Measurements from ENCODE around the gene CNTRL. TPM values are rescaled to one million over a fixed set of nuclear protein-coding genes. Genes with fewer than 3 reads are reported as not detected.
A peak's percentile ranks its signal among the peaks of the same experiment; 100 is the strongest.

Gene CNTRL
- total RNA-seq, 3 donors from 2014 or later (not counting 1 experiment from before 2014, with no cell fraction given), result 59.1 to 74.3 (median 60.0) TPM

DNA sequence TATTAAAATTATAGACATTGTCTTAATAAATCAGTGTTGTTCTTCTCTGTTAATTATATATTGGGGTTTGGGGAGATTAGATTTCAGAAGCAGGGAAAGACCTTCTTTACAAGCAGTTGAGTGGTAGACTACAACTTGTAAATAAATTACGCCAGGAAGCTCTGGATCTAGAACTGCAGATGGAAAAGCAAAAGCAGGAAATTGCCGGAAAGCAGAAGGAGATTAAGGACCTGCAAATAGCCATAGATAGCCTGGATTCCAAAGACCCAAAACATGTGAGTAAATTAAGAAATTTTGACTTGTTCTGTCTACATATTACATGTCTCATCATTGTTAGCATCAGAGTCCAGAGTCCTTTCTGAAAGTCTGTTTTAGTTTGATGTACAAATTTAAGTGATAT, 43.5 kb downstream of the CNTRL start:
- TF ChIP-seq, protein P1, sequence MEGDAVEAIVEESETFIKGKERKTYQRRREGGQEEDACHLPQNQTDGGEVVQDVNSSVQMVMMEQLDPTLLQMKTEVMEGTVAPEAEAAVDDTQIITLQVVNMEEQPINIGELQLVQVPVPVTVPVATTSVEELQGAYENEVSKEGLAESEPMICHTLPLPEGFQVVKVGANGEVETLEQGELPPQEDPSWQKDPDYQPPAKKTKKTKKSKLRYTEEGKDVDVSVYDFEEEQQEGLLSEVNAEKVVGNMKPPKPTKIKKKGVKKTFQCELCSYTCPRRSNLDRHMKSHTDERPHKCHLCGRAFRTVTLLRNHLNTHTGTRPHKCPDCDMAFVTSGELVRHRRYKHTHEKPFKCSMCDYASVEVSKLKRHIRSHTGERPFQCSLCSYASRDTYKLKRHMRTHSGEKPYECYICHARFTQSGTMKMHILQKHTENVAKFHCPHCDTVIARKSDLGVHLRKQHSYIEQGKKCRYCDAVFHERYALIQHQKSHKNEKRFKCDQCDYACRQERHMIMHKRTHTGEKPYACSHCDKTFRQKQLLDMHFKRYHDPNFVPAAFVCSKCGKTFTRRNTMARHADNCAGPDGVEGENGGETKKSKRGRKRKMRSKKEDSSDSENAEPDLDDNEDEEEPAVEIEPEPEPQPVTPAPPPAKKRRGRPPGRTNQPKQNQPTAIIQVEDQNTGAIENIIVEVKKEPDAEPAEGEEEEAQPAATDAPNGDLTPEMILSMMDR (IDR thresholded peaks at IDR 0.05), result no peak
- peaks cover 3% of the 10 kb centered on the region for H3K4me1 ChIP-seq (ENCODE audit: control insufficient read depth, insufficient read depth, low read length)
- WGBS (ENCODE audit: insufficient coverage), result 100% methylated on average over 2 of the region's 2 CpGs
- intact Hi-C loops (cut with micrococcal nuclease), result no loop called here
- H3K4me1 Mint-ChIP-seq, result peaks cover 22 to 24% of the 10 kb centered on the region in 2 donors
- no peaks in the 10 kb centered on the region for H3K36me3 Mint-ChIP-seq
- no peak overlapping the region for H3K4me3 ChIP-seq (ENCODE audit: low read length)
- H3K27ac Mint-ChIP-seq, result peak overlapping the region in 1 of 2 donors; percentile 50
- no peaks in the 10 kb centered on the region for H3K9me3 ChIP-seq (ENCODE audit: control insufficient read depth, insufficient read depth, low read length)
- no peaks in the 10 kb centered on the region for H3K9me3 Mint-ChIP-seq
- H3K36me3 ChIP-seq (ENCODE audit: control insufficient read depth, insufficient read depth, low read length), result peaks cover 33% of the 10 kb centered on the region
- no peak for DNase-seq
- no peaks in the 10 kb centered on the region for H3K27me3 ChIP-seq (ENCODE audit: control insufficient read depth, insufficient read depth, low read length)
- ATAC-seq, result no peak
- no peak overlapping the region for H3K4me3 Mint-ChIP-seq
- no peak overlapping the region for H3K27ac ChIP-seq (ENCODE audit: low read length)
- H3K27me3 Mint-ChIP-seq (ENCODE audit: low read depth in 2 of 2), result no peaks in the 10 kb centered on the region

- Histone ChIP-seq H3K27ac (ENCODE audit: low read length) (no peak overlapping the region), H3K36me3 (ENCODE audit: control insufficient read depth, insufficient read depth, low read length) (peaks cover 24% of the 10 kb centered on the region), H3K27me3 (ENCODE audit: control insufficient read depth, insufficient read depth, low read length) (no peaks in the 10 kb centered on the region), H3K9me3 (ENCODE audit: control insufficient read depth, insufficient read depth, low read length) (no peaks in the 10 kb centered on the region), H3K4me3 (ENCODE audit: low read length) (no peak overlapping the region), H3K4me1 (ENCODE audit: control insufficient read depth, insufficient read depth, low read length) (peaks cover 3% of the 10 kb centered on the region)
- DNase-seq, result no peak
- intact Hi-C loops (cut with micrococcal nuclease), result loop anchor here (2.0 to 5.0 kb wide), 3 partner anchors 46 to 138 kb away; partner anchors contain the start of genes CNTRL and RAB14
- H3K4me1 Mint-ChIP-seq, result peaks cover 35 to 36% of the 10 kb centered on the region in 2 donors
- TF ChIP-seq, protein P1 (IDR thresholded peaks at IDR 0.05), result no peak
- 92% methylated on average over 1 of the region's 2 CpGs for WGBS (ENCODE audit: insufficient coverage)
- no peaks in the 10 kb centered on the region for H3K9me3 Mint-ChIP-seq
- peak overlapping the region; percentile 67 for H3K4me3 Mint-ChIP-seq
- H3K36me3 Mint-ChIP-seq, result no peaks in the 10 kb centered on the region
- no peaks in the 10 kb centered on the region for H3K27me3 Mint-ChIP-seq (ENCODE audit: low read depth in 2 of 2)
- no peak for ATAC-seq
- H3K27ac Mint-ChIP-seq, result peak overlapping the region; percentile 90 to 98
Observed at GRCh38 chr9:121120386-121120785, 45.6 kb downstream of the CNTRL start.

GRCh38 chr9:121121582-121122087, 46.9 kb downstream of the CNTRL start:
- no peaks in the 10 kb centered on the region for H3K36me3 Mint-ChIP-seq
- Histone ChIP-seq H3K4me1 (ENCODE audit: control insufficient read depth, insufficient read depth, low read length) (peaks cover 3% of the 10 kb centered on the region), H3K27ac (ENCODE audit: low read length) (peak overlapping the region; percentile 65), H3K4me3 (ENCODE audit: low read length) (peak overlapping the region; percentile 46), H3K36me3 (ENCODE audit: control insufficient read depth, insufficient read depth, low read length) (peaks cover 23% of the 10 kb centered on the region), H3K27me3 (ENCODE audit: control insufficient read depth, insufficient read depth, low read length) (no peaks in the 10 kb centered on the region), H3K9me3 (ENCODE audit: control insufficient read depth, insufficient read depth, low read length) (no peaks in the 10 kb centered on the region)
- H3K27me3 Mint-ChIP-seq (ENCODE audit: low read depth in 2 of 2), result no peaks in the 10 kb centered on the region
- H3K9me3 Mint-ChIP-seq, result no peaks in the 10 kb centered on the region
- peak; percentile 94 to 97 for DNase-seq
- TF ChIP-seq, protein P1 (IDR thresholded peaks at IDR 0.05), result no peak
- peaks cover 36 to 40% of the 10 kb centered on the region in 2 donors for H3K4me1 Mint-ChIP-seq
- intact Hi-C loops (cut with micrococcal nuclease), result loop anchor here (2.0 to 5.0 kb wide), 3 partner anchors 47 to 139 kb away; partner anchors contain the start of genes CNTRL and RAB14
- WGBS (ENCODE audit: insufficient coverage), result 0% methylated on average over 15 of the region's 17 CpGs
- H3K27ac Mint-ChIP-seq, result peak overlapping the region; percentile 90 to 98
- H3K4me3 Mint-ChIP-seq, result peak overlapping the region; percentile 98
- peak; percentile 98 to 100 (median 100) for ATAC-seq

Data from natural killer cell (primary cell).